Measurements from ENCODE around the gene DCC.

DNA sequence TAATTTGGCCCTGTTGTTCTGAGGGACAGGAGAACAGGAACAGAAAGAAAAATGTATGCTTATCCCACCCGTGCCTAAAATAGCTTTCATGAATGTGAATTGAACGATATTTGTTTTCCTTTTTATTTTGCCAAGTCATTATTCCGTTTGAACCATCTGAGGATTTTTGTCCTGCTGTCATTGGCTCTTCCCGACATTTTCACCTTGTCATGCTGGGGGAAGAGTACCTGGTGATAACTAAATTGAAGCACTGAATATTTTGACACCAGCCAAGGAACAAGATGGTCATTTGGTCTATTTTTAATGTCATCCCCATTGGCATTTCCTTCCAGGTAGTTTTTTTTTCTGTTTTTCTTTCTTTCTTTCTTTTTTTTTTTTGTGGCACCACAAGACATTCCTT, 204.1 kb downstream of the DCC start:
- TF ChIP-seq, protein P1, sequence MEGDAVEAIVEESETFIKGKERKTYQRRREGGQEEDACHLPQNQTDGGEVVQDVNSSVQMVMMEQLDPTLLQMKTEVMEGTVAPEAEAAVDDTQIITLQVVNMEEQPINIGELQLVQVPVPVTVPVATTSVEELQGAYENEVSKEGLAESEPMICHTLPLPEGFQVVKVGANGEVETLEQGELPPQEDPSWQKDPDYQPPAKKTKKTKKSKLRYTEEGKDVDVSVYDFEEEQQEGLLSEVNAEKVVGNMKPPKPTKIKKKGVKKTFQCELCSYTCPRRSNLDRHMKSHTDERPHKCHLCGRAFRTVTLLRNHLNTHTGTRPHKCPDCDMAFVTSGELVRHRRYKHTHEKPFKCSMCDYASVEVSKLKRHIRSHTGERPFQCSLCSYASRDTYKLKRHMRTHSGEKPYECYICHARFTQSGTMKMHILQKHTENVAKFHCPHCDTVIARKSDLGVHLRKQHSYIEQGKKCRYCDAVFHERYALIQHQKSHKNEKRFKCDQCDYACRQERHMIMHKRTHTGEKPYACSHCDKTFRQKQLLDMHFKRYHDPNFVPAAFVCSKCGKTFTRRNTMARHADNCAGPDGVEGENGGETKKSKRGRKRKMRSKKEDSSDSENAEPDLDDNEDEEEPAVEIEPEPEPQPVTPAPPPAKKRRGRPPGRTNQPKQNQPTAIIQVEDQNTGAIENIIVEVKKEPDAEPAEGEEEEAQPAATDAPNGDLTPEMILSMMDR (IDR thresholded peaks at IDR 0.05): no peak
- no peak for TF ChIP-seq POLR2A (IDR thresholded peaks at IDR 0.05)

Measured in tibial nerve (tissue), 3 donors.